HepG2 (cell line): ENCODE results near the gene TMEM117. TPM values are rescaled to one million over a fixed set of nuclear protein-coding genes. Genes with fewer than 3 reads are reported as not detected.

Experiments
- ATF7 ChIP-seq, 2 experiments: fragments of 450-650 bp in 1 of 2; sonication (generic) in 1 of 2; formaldehyde crosslinking in 1 of 2; IDR thresholded peaks; 2 replicates each; pipeline versions ENCODE4 v1.4.0 to v1.6.1; 2016 to 2020; ENCODE audit warnings: antibody characterized with exemption in 1 of 2, mild to moderate bottlenecking in 1 of 2, missing genetic modification reagents in 1 of 2
- ATRX ChIP-seq: sonication (generic); formaldehyde crosslinking; IDR thresholded peaks from 2 replicates; pipeline ENCODE4 v1.4.0; 2020; ENCODE audit warnings: missing genetic modification reagents, borderline replicate concordance
- CBFB ChIP-seq: sonication (generic); formaldehyde crosslinking; IDR thresholded peaks from 2 replicates; pipeline ENCODE4 v1.4.0; 2020; ENCODE audit warnings: missing genetic modification reagents
- CENPX ChIP-seq: sonication (generic); formaldehyde crosslinking; IDR thresholded peaks from 2 replicates; pipeline ENCODE4 v1.9.0; 2021; ENCODE audit warnings: mild to moderate bottlenecking, missing genetic modification reagents, moderate library complexity
- FOXA3 ChIP-seq: IDR thresholded peaks from 2 replicates; pipeline ENCODE4 v1.6.1; 2016; ENCODE audit warnings: missing genetic modification reagents, missing compliant biosample characterization
- FOXP1 ChIP-seq, 2 experiments: fragments of 450-650 bp in 1 of 2; IDR thresholded peaks; 2 replicates each; pipeline ENCODE4 v1.6.1; 2017 to 2018; ENCODE audit warnings: antibody characterized with exemption in 1 of 2
- GRHL1 ChIP-seq: sonication (generic); formaldehyde crosslinking; conservative IDR thresholded peaks from 2 replicates; pipeline ENCODE4 v1.8.0; 2022; ENCODE audit warnings: missing genetic modification reagents
- MATR3 ChIP-seq: sonication (generic); formaldehyde crosslinking; IDR thresholded peaks from 2 replicates; pipeline ENCODE4 v1.4.0; 2020; ENCODE audit warnings: missing genetic modification reagents
- PATZ1 ChIP-seq: sonication (generic); formaldehyde crosslinking; IDR thresholded peaks from 2 replicates; pipeline ENCODE4 v1.4.0; 2020; ENCODE audit warnings: missing genetic modification reagents
- SIX1 ChIP-seq: sonication (generic); formaldehyde crosslinking; IDR thresholded peaks from 2 replicates; pipeline ENCODE4 v1.4.0; 2020; ENCODE audit warnings: missing genetic modification reagents, borderline replicate concordance
- SIX4 ChIP-seq: sonication (generic); formaldehyde crosslinking; IDR thresholded peaks from 2 replicates; pipeline ENCODE4 v1.4.0; 2020; ENCODE audit warnings: missing genetic modification reagents
- TCF7 ChIP-seq: sonication (generic); IDR thresholded peaks from 2 replicates; pipeline ENCODE4 v1.6.1; 2016; ENCODE audit warnings: antibody characterized with exemption, low read depth
- ZBTB3 ChIP-seq: sonication (generic); formaldehyde crosslinking; IDR thresholded peaks from 2 replicates; pipeline ENCODE4 v1.4.0; 2020; ENCODE audit warnings: low read depth, mild to moderate bottlenecking, moderate library complexity, missing genetic modification reagents, borderline replicate concordance
- ZNF589 ChIP-seq: sonication (generic); formaldehyde crosslinking; conservative IDR thresholded peaks from 2 replicates; pipeline ENCODE4 v1.8.0; 2022; ENCODE audit warnings: mild to moderate bottlenecking, moderate library complexity, missing genetic modification reagents
- ZNF605 ChIP-seq: sonication (generic); formaldehyde crosslinking; IDR thresholded peaks from 2 replicates; pipeline ENCODE4 v1.8.0; 2022; ENCODE audit warnings: mild to moderate bottlenecking, missing genetic modification reagents
- polyA plus RNA-seq, 8 experiments: library from polyadenylated mRNA; depleted of rRNA in 3 of 8; stranded (reverse) in 7 of 8; unstranded in 1 of 8; fragments of >200 nt; fragmentation: Illumina TruSeq in 4 of 8; extraction: Trizol in 4 of 8; gene quantifications; 2 replicates each; pipeline versions ENCODE4 v1.2.1 to v1.2.3, GENCODE V29; 2011 to 2016; ENCODE audit warnings: low read depth in 4 of 8, missing spikeins in 1 of 8, mixed read lengths in 1 of 8; ENCODE audit not compliant: insufficient read depth in 1 of 8
- total RNA-seq, 5 experiments: library from RNA; depleted of rRNA; stranded (reverse); fragments of >200 nt; fragmentation: Illumina TruSeq; extraction: Trizol; gene quantifications; 2 replicates each; pipeline ENCODE4 v1.2.3, GENCODE V29; 2016; ENCODE audit warnings: low read depth in 1 of 5
- TF ChIP-seq, protein P1 (sequence below): sonication (generic); formaldehyde crosslinking; IDR thresholded peaks from 2 replicates; pipeline ENCODE4 v1.4.0; 2020; ENCODE audit warnings: missing genetic modification reagents
- TF ChIP-seq, protein P2 (sequence below): IDR thresholded peaks from 2 replicates; pipeline ENCODE4 v1.6.1; 2016
- TF ChIP-seq, protein P3 (sequence below): sonication (generic); formaldehyde crosslinking; IDR thresholded peaks from 2 replicates; pipeline ENCODE4 v1.4.0; 2020; ENCODE audit warnings: missing genetic modification reagents, low read depth, mild to moderate bottlenecking, borderline replicate concordance
- TF ChIP-seq, protein P4 (sequence below): IDR thresholded peaks from 2 replicates; pipeline ENCODE4 v1.6.1; 2016; ENCODE audit warnings: missing compliant biosample characterization, missing genetic modification reagents, borderline replicate concordance

Gene TMEM117
- total and polyA plus RNA-seq, 2 of the 13 experiments (the other 11 are each of a cell fraction or from before 2014, with no cell fraction given), result 2.8 to 8.5 TPM

DNA sequence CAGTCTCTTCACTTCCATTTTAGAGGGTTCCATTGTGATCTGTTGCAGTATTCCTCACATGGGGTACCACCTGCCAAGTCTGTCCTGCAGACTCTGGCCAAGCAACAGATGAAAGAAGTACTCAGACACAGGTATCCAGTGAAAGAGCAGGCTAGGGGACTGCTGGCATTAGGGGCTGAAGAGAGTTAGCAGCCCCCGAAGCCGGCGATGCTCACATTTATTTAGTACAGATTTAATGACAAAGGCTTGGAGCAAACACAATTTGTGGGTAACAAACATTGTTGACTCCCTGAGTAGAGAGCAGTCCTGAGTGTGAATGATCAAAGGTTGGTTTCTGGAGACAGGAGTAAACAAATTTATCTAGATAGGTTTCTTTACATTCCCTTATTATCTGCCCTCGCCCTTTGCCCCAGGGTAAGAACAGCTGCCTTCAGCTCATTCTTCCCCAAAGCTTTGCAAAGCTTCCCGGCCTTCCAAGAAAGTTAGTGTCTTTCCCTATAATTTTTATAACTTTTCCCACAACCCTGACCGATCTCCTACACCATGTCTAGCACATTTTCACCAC is 144.8 kb downstream of the TMEM117 start (continued):
- no peak for TF ChIP-seq SIX4 (CRISPR knock-in tag)
- TF ChIP-seq, protein P1, sequence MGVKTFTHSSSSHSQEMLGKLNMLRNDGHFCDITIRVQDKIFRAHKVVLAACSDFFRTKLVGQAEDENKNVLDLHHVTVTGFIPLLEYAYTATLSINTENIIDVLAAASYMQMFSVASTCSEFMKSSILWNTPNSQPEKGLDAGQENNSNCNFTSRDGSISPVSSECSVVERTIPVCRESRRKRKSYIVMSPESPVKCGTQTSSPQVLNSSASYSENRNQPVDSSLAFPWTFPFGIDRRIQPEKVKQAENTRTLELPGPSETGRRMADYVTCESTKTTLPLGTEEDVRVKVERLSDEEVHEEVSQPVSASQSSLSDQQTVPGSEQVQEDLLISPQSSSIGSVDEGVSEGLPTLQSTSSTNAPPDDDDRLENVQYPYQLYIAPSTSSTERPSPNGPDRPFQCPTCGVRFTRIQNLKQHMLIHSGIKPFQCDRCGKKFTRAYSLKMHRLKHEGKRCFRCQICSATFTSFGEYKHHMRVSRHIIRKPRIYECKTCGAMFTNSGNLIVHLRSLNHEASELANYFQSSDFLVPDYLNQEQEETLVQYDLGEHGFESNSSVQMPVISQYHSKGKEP, result no peak
- TF ChIP-seq ZNF589 (CRISPR knock-in tag), result no peak
- peak; percentile 34; the same call in 1 of the 2 replicates for TF ChIP-seq TCF7
- TF ChIP-seq ATRX, result no peak
- no peak for TF ChIP-seq GRHL1 (CRISPR knock-in tag)
- TF ChIP-seq, protein P2, sequence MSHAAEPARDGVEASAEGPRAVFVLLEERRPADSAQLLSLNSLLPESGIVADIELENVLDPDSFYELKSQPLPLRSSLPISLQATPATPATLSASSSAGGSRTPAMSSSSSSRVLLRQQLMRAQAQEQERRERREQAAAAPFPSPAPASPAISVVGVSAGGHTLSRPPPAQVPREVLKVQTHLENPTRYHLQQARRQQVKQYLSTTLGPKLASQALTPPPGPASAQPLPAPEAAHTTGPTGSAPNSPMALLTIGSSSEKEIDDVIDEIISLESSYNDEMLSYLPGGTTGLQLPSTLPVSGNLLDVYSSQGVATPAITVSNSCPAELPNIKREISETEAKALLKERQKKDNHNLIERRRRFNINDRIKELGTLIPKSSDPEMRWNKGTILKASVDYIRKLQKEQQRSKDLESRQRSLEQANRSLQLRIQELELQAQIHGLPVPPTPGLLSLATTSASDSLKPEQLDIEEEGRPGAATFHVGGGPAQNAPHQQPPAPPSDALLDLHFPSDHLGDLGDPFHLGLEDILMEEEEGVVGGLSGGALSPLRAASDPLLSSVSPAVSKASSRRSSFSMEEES (CRISPR knock-in tag), result no peak
- TF ChIP-seq FOXP1 (IDR thresholded peaks at IDR 0.05), result peak; percentile 42; the same call in 1 of the 2 replicates
- peak; percentile 34; the same call in 1 of the 2 replicates for TF ChIP-seq FOXP1 (CRISPR knock-in tag; IDR thresholded peaks at IDR 0.05)
- TF ChIP-seq, protein P3, sequence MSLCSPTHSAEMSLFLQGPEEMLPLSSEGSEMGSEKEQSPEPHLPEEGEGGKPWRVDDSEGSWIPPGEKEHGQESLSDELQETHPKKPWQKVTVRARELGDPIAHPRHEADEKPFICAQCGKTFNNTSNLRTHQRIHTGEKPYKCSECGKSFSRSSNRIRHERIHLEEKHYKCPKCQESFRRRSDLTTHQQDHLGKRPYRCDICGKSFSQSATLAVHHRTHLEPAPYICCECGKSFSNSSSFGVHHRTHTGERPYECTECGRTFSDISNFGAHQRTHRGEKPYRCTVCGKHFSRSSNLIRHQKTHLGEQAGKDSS (CRISPR knock-in tag), result no peak
- no peak for TF ChIP-seq SIX1 (CRISPR knock-in tag)
- no peak for TF ChIP-seq ZNF605 (CRISPR knock-in tag)
- TF ChIP-seq PATZ1, result no peak
- no peak for TF ChIP-seq ZBTB3 (CRISPR knock-in tag)
- TF ChIP-seq CENPX, result no peak
- no peak for TF ChIP-seq ATF7 (IDR thresholded peaks at IDR 0.05)
- TF ChIP-seq ATF7 (CRISPR knock-in tag; IDR thresholded peaks at IDR 0.05), result no peak
- TF ChIP-seq MATR3 (CRISPR knock-in tag), result no peak
- TF ChIP-seq, protein P4, sequence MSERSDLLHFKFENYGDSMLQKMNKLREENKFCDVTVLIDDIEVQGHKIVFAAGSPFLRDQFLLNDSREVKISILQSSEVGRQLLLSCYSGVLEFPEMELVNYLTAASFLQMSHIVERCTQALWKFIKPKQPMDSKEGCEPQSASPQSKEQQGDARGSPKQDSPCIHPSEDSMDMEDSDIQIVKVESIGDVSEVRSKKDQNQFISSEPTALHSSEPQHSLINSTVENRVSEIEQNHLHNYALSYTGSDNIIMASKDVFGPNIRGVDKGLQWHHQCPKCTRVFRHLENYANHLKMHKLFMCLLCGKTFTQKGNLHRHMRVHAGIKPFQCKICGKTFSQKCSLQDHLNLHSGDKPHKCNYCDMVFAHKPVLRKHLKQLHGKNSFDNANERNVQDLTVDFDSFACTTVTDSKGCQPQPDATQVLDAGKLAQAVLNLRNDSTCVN (CRISPR knock-in tag), result peak; percentile 89
- no peak for TF ChIP-seq CBFB
- peak; percentile 25; the same call in 1 of the 2 replicates for TF ChIP-seq FOXA3
